WTC11 (cell line): ENCODE results near the gene EGF. TPM values are rescaled to one million over a fixed set of nuclear protein-coding genes. Genes with fewer than 3 reads are reported as not detected.

Experiments used
- ATAC-seq: fragments of 200-7000 bp; cut with Tn5 transposase; 2 replicates; pipeline ENCODE4 v1.10.0; 2021; ENCODE audit warnings: mild to moderate bottlenecking, moderate library complexity
- CTCF ChIA-PET: fragments of 300-600 bp; sonication (Branson Sonifier 250); formaldehyde crosslinking; loops from one replicate; lab custom pipeline; 2021; ENCODE audit warnings: antibody characterized with exemption; lab: Charles Lee
- POLR2A ChIA-PET: fragments of 350-600 bp; sonication (Branson Sonifier 250); formaldehyde crosslinking; loops from one replicate; lab custom pipeline; 2021; ENCODE audit warnings: antibody characterized with exemption; lab: Charles Lee
- DNase-seq: peaks from one replicate; pipeline ENCODE4 v3.0.0; 2021; ENCODE audit warnings: low spot score
- H3K27ac Mint-ChIP-seq: 2 replicates; pipeline ENCODE4 v1.8.0; 2021; ENCODE audit warnings: mixed read lengths
- H3K27me3 Mint-ChIP-seq: 2 replicates; pipeline ENCODE4 v1.8.0; 2021; ENCODE audit warnings: low read depth, mild to moderate bottlenecking, moderate library complexity, mixed read lengths
- H3K36me3 Mint-ChIP-seq: 2 replicates; pipeline ENCODE4 v1.8.0; 2021; ENCODE audit warnings: mixed read lengths
- H3K4me1 Mint-ChIP-seq: 2 replicates; pipeline ENCODE4 v1.8.0; 2022; ENCODE audit warnings: mixed read lengths
- H3K4me3 Mint-ChIP-seq: 2 replicates; pipeline ENCODE4 v1.8.0; 2021; ENCODE audit warnings: mild to moderate bottlenecking, moderate library complexity, mixed read lengths
- H3K9me3 Mint-ChIP-seq: 2 replicates; pipeline ENCODE4 v1.8.0; 2021; ENCODE audit warnings: mixed read lengths
- CREM ChIP-seq: sonication (generic); formaldehyde crosslinking; IDR thresholded peaks from 2 replicates; pipeline ENCODE4 v1.8.1; 2022; ENCODE audit warnings: mild to moderate bottlenecking, missing genetic modification reagents, moderate library complexity
- ETV6 ChIP-seq: sonication (generic); formaldehyde crosslinking; IDR thresholded peaks from 2 replicates; pipeline ENCODE4 v1.8.1; 2022; ENCODE audit warnings: mild to moderate bottlenecking, missing genetic modification reagents
- HMGA2 ChIP-seq: fragments of 250-450 bp; sonication (Bioruptor Pico); IDR thresholded peaks from 2 replicates; pipeline ENCODE4 v1.4.0; 2021; ENCODE audit warnings: mild to moderate bottlenecking, moderate library complexity
- MYBL2 ChIP-seq: sonication (generic); formaldehyde crosslinking; IDR thresholded peaks from 2 replicates; pipeline ENCODE4 v1.8.1; 2023; ENCODE audit warnings: mild to moderate bottlenecking, moderate library complexity, missing genetic modification reagents
- NFE2L1 ChIP-seq: sonication (generic); formaldehyde crosslinking; IDR thresholded peaks from 2 replicates; pipeline ENCODE4 v1.8.1; 2023; ENCODE audit warnings: missing genetic modification reagents
- NR1H2 ChIP-seq: sonication (generic); formaldehyde crosslinking; IDR thresholded peaks from 2 replicates; pipeline ENCODE4 v1.9.0; 2021; ENCODE audit warnings: mild to moderate bottlenecking, moderate library complexity, missing genetic modification reagents
- RELA ChIP-seq: sonication (generic); formaldehyde crosslinking; IDR thresholded peaks from 2 replicates; pipeline ENCODE4 v1.8.1; 2022; ENCODE audit warnings: missing genetic modification reagents, mild to moderate bottlenecking, borderline replicate concordance
- SMAD3 ChIP-seq: sonication (generic); formaldehyde crosslinking; IDR thresholded peaks from 2 replicates; pipeline ENCODE4 v1.8.0; 2022; ENCODE audit warnings: missing genetic modification reagents, mild to moderate bottlenecking, borderline replicate concordance
- SP1 ChIP-seq: sonication (generic); formaldehyde crosslinking; conservative IDR thresholded peaks from 2 replicates; pipeline ENCODE4 v1.8.1; 2022; ENCODE audit warnings: missing genetic modification reagents
- TCF7 ChIP-seq: sonication (generic); formaldehyde crosslinking; IDR thresholded peaks from 2 replicates; pipeline ENCODE4 v1.8.0; 2022; ENCODE audit warnings: mild to moderate bottlenecking, low read depth, missing genetic modification reagents, moderate library complexity
- ZNF219 ChIP-seq: sonication (generic); formaldehyde crosslinking; IDR thresholded peaks from 2 replicates; pipeline ENCODE4 v1.8.0; 2023; ENCODE audit warnings: missing genetic modification reagents, mild to moderate bottlenecking, borderline replicate concordance
- ZNF671 ChIP-seq: fragments of 250-450 bp; sonication (Bioruptor Pico); IDR thresholded peaks from 2 replicates; pipeline ENCODE4 v1.8.0; 2021; ENCODE audit warnings: mild to moderate bottlenecking
- total RNA-seq: library from RNA; stranded (reverse); gene quantifications from 3 replicates; pipeline ENCODE4 v1.2.3, GENCODE V29; 2021
- TF ChIP-seq, protein P1 (sequence below): fragments of 250-450 bp; sonication (Bioruptor Pico); IDR thresholded peaks from 2 replicates; pipeline ENCODE4 v2.1.2; 2022; ENCODE audit warnings: mild to moderate bottlenecking, moderate library complexity
- TF ChIP-seq, protein P2 (sequence below): sonication (generic); formaldehyde crosslinking; IDR thresholded peaks from 2 replicates; pipeline ENCODE4 v1.8.1; 2023; ENCODE audit warnings: mild to moderate bottlenecking, missing genetic modification reagents, borderline replicate concordance
- TF ChIP-seq, protein P3 (sequence below): sonication (generic); formaldehyde crosslinking; IDR thresholded peaks from 2 replicates; pipeline ENCODE4 v1.8.1; 2023; ENCODE audit warnings: mild to moderate bottlenecking, missing genetic modification reagents, moderate library complexity
- TF ChIP-seq, protein P4 (sequence below): fragments of 250-450 bp; sonication (Bioruptor Pico); IDR thresholded peaks from 2 replicates; pipeline ENCODE4 v1.9.0; 2021; ENCODE audit warnings: mild to moderate bottlenecking, borderline replicate concordance
- TF ChIP-seq, protein P5 (sequence below): sonication (generic); formaldehyde crosslinking; IDR thresholded peaks from 2 replicates; pipeline ENCODE4 v1.8.1; 2023; ENCODE audit warnings: mild to moderate bottlenecking, moderate library complexity, missing genetic modification reagents

Gene EGF
- total RNA-seq, 1 experiment from 2014 or later: 2.5 TPM

DNA sequence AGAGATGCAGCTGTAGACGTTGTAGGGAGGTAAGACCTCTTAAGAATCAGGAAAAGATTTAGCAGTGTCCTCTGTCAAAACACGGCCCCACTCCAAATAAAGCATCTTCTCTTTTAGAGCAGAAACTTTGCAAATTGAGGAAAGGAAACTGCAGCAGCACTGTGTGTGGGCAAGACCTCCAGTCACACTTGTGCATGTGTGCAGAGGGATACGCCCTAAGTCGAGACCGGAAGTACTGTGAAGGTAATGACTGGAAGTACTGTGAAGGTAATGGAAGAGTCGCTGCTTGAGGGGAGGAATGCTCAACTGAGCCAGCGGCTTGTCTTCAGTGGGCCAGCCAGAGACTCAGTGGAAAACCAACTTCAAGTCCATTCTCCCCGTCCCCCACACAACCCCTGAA lies 46.5 kb downstream of the EGF start:
- H3K36me3 Mint-ChIP-seq: no peaks in the 10 kb centered on the region
- ATAC-seq (no peak), DNase-seq (no peak)
- ChIA-PET CTCF (interaction anchor here (0.7 kb wide), 1 partner anchor 258 kb away, joined by 3 read pairs; no protein-coding TSS in a partner anchor), POLR2A (no interaction called here)
- H3K9me3 Mint-ChIP-seq: no peaks in the 10 kb centered on the region
- no peak overlapping the region for H3K27ac Mint-ChIP-seq
- TF ChIP-seq NFE2L1 (CRISPR knock-in tag) (no peak), CREM (CRISPR knock-in tag) (no peak), SP1 (CRISPR knock-in tag) (no peak), TCF7 (no peak), ZNF671 (no peak), HMGA2 (CRISPR knock-in tag) (no peak), ETV6 (CRISPR knock-in tag) (no peak), RELA (CRISPR knock-in tag) (no peak), ZNF219 (CRISPR knock-in tag) (no peak), MYBL2 (no peak), NR1H2 (CRISPR knock-in tag) (no peak), SMAD3 (CRISPR knock-in tag) (no peak)
- TF ChIP-seq, protein P1, sequence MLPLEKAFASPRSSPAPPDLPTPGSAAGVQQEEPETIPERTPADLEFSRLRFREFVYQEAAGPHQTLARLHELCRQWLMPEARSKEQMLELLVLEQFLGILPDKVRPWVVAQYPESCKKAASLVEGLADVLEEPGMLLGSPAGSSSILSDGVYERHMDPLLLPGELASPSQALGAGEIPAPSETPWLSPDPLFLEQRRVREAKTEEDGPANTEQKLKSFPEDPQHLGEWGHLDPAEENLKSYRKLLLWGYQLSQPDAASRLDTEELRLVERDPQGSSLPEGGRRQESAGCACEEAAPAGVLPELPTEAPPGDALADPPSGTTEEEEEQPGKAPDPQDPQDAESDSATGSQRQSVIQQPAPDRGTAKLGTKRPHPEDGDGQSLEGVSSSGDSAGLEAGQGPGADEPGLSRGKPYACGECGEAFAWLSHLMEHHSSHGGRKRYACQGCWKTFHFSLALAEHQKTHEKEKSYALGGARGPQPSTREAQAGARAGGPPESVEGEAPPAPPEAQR (CRISPR knock-in tag): no peak
- TF ChIP-seq, protein P2, sequence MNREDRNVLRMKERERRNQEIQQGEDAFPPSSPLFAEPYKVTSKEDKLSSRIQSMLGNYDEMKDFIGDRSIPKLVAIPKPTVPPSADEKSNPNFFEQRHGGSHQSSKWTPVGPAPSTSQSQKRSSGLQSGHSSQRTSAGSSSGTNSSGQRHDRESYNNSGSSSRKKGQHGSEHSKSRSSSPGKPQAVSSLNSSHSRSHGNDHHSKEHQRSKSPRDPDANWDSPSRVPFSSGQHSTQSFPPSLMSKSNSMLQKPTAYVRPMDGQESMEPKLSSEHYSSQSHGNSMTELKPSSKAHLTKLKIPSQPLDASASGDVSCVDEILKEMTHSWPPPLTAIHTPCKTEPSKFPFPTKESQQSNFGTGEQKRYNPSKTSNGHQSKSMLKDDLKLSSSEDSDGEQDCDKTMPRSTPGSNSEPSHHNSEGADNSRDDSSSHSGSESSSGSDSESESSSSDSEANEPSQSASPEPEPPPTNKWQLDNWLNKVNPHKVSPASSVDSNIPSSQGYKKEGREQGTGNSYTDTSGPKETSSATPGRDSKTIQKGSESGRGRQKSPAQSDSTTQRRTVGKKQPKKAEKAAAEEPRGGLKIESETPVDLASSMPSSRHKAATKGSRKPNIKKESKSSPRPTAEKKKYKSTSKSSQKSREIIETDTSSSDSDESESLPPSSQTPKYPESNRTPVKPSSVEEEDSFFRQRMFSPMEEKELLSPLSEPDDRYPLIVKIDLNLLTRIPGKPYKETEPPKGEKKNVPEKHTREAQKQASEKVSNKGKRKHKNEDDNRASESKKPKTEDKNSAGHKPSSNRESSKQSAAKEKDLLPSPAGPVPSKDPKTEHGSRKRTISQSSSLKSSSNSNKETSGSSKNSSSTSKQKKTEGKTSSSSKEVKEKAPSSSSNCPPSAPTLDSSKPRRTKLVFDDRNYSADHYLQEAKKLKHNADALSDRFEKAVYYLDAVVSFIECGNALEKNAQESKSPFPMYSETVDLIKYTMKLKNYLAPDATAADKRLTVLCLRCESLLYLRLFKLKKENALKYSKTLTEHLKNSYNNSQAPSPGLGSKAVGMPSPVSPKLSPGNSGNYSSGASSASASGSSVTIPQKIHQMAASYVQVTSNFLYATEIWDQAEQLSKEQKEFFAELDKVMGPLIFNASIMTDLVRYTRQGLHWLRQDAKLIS (CRISPR knock-in tag): no peak
- TF ChIP-seq, protein P3, sequence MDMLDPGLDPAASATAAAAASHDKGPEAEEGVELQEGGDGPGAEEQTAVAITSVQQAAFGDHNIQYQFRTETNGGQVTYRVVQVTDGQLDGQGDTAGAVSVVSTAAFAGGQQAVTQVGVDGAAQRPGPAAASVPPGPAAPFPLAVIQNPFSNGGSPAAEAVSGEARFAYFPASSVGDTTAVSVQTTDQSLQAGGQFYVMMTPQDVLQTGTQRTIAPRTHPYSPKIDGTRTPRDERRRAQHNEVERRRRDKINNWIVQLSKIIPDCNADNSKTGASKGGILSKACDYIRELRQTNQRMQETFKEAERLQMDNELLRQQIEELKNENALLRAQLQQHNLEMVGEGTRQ (CRISPR knock-in tag): no peak
- TF ChIP-seq, protein P4, sequence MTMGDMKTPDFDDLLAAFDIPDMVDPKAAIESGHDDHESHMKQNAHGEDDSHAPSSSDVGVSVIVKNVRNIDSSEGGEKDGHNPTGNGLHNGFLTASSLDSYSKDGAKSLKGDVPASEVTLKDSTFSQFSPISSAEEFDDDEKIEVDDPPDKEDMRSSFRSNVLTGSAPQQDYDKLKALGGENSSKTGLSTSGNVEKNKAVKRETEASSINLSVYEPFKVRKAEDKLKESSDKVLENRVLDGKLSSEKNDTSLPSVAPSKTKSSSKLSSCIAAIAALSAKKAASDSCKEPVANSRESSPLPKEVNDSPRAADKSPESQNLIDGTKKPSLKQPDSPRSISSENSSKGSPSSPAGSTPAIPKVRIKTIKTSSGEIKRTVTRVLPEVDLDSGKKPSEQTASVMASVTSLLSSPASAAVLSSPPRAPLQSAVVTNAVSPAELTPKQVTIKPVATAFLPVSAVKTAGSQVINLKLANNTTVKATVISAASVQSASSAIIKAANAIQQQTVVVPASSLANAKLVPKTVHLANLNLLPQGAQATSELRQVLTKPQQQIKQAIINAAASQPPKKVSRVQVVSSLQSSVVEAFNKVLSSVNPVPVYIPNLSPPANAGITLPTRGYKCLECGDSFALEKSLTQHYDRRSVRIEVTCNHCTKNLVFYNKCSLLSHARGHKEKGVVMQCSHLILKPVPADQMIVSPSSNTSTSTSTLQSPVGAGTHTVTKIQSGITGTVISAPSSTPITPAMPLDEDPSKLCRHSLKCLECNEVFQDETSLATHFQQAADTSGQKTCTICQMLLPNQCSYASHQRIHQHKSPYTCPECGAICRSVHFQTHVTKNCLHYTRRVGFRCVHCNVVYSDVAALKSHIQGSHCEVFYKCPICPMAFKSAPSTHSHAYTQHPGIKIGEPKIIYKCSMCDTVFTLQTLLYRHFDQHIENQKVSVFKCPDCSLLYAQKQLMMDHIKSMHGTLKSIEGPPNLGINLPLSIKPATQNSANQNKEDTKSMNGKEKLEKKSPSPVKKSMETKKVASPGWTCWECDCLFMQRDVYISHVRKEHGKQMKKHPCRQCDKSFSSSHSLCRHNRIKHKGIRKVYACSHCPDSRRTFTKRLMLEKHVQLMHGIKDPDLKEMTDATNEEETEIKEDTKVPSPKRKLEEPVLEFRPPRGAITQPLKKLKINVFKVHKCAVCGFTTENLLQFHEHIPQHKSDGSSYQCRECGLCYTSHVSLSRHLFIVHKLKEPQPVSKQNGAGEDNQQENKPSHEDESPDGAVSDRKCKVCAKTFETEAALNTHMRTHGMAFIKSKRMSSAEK (CRISPR knock-in tag): no peak
- no peak overlapping the region for H3K4me3 Mint-ChIP-seq
- no peaks in the 10 kb centered on the region for H3K4me1 Mint-ChIP-seq
- no peaks in the 10 kb centered on the region for H3K27me3 Mint-ChIP-seq

DNA sequence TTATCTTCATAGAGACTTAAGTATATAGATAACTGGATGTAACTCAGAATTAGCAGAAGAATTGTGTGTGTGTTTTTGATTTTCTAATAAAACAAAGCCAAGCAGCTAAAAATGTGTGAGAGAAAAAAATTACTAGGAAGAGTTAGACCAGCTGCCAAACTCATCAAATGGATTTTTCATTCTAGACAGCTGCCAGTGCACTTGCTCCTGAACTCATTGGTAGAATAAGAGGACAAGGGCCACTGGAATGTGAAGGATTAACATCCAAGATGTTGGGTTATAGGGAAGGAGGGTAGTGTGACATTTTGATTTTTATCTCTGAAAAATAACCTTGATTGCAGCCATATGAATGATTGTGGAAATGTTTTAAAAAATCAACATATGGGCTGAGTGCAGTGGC lies 49.7 kb downstream of the EGF start:
- POLR2A ChIA-PET: no interaction called here
- TF ChIP-seq, protein P5, sequence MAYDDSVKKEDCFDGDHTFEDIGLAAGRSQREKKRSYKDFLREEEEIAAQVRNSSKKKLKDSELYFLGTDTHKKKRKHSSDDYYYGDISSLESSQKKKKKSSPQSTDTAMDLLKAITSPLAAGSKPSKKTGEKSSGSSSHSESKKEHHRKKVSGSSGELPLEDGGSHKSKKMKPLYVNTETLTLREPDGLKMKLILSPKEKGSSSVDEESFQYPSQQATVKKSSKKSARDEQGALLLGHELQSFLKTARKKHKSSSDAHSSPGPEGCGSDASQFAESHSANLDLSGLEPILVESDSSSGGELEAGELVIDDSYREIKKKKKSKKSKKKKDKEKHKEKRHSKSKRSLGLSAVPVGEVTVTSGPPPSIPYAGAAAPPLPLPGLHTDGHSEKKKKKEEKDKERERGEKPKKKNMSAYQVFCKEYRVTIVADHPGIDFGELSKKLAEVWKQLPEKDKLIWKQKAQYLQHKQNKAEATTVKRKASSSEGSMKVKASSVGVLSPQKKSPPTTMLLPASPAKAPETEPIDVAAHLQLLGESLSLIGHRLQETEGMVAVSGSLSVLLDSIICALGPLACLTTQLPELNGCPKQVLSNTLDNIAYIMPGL: no peak
- H3K27ac Mint-ChIP-seq: no peak overlapping the region
- no peaks in the 10 kb centered on the region for H3K4me1 Mint-ChIP-seq
- no peak overlapping the region for H3K4me3 Mint-ChIP-seq
- H3K36me3 Mint-ChIP-seq: no peaks in the 10 kb centered on the region
- H3K27me3 Mint-ChIP-seq: no peaks in the 10 kb centered on the region
- ATAC-seq: no peak
- no peak for DNase-seq
- no peaks in the 10 kb centered on the region for H3K9me3 Mint-ChIP-seq
- CTCF ChIA-PET: no interaction called here
